Testis (tissue), 3 donors: Measurements from ENCODE around the gene CTRB1. TPM values are rescaled to one million over a fixed set of nuclear protein-coding genes. Genes with fewer than 3 reads are reported as not detected.
"Not testable (repeated sequence)": the region's sequence is repeated elsewhere in the genome, so short reads cannot be mapped to it uniquely, and the experiment has no call there.

Source experiments
- DNase-seq: peaks from one replicate; pipeline ENCODE4 v3.0.0-alpha.2; 2019
- H3K27ac ChIP-seq, 2 donors: fragments of 200-600 bp; sonication (generic); one replicate each; pipeline ENCODE4 v1.5.1; 2019
- H3K27me3 ChIP-seq: fragments of 200-600 bp; sonication (generic); one replicate; pipeline ENCODE4 v1.5.1; 2019
- H3K36me3 ChIP-seq: fragments of 200-600 bp; sonication (generic); one replicate; pipeline ENCODE4 v1.5.1; 2017; ENCODE audit warnings: low read depth; ENCODE audit errors: missing control alignments
- H3K4me1 ChIP-seq: fragments of 200-600 bp; sonication (generic); one replicate; pipeline ENCODE4 v1.5.1; 2019
- H3K4me3 ChIP-seq, 2 donors: fragments of 200-600 bp; sonication (generic); one replicate each; pipeline ENCODE4 v1.5.1; 2017 to 2019
- H3K9me3 ChIP-seq: fragments of 200-600 bp; sonication (generic); one replicate; pipeline ENCODE4 v1.5.1; 2017
- POLR2A ChIP-seq: fragments of 450-650 bp; IDR thresholded peaks from one replicate; pipeline ENCODE4 v1.6.1; 2017; ENCODE audit warnings: antibody characterized with exemption, mild to moderate bottlenecking, moderate library complexity
- WGBS, 2 donors: methylation state at CpG; one replicate each; pipeline ENCODE4 v1.1.5; 2018; 5-methylcytosine and 5-hydroxymethylcytosine counted together
- intact Hi-C: fragments of 100-400 bp; cut with DNase I; formaldehyde crosslinking; loops from one replicate; pipeline ENCODE4 v1.15.1; 2023; ENCODE audit warnings: low total_unique reads
- polyA plus RNA-seq: library from polyadenylated mRNA; stranded (reverse); fragments of 350-450 nt; fragmentation: Illumina TruSeq; extraction: RNeasy Lipid Tissue Mini Kit (QIAGEN cat#74804); gene quantifications from one replicate; pipeline ENCODE4 v1.2.3, GENCODE V29; 2014; ENCODE audit warnings: low read depth, low replicate concordance; ENCODE audit not compliant: insufficient read depth
- total RNA-seq, 2 donors: library from RNA; depleted of rRNA; stranded (reverse); fragments of >200 nt; gene quantifications; one replicate each; pipeline ENCODE4 v1.2.3, GENCODE V29; 2016
- TF ChIP-seq, protein P1 (sequence below), 3 experiments: fragments of 450-650 bp in 2 of 3; fragments of 200-600 bp in 1 of 3; sonication (generic) in 1 of 3; IDR thresholded peaks; one replicate each; pipeline ENCODE4 v1.5.1; 2016 to 2019; ENCODE audit warnings: antibody characterized with exemption in 3 of 3, mild to moderate bottlenecking in 2 of 3, moderate library complexity in 1 of 3

CTRB1 gene
- total and polyA plus RNA-seq, 3 donors from 2014 or later: 1.2 TPM; not detected in 2

DNA sequence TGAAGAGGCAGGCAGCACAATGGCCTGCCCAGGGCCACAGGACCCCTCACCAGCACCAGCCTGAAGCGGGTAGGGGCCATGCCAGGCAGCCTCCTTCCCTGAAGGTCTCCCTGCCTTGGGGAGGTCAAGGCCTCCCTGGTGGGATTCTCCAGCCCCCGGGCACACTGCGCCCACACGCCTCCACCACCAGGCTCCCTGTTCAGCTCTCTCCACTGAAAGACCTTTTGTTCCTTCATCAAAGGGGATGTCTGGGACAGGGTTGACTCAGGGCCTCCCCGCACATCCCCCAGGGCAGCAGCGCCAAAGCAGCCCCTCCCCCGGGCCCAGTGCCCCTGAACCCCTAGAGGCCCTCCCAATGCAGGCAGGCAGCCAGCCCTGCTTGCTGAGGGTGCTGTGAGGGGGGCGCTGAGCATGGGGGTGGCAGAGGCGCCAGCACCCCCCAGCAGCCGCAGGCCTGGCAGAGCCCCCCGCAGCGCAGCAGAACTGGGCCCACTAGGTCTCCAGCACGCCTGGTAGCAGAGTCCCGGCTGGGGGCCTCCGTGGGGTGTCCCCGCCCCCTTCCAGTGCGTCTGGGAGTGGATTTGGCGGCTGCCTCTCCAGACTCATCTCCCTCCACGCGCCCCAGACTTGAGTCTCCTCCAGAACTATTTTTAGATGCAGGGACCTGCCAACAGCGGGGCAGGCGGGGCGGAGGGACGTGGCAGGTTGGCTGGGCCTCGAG lies 19.5 kb downstream of the CTRB1 start:
- intact Hi-C loops: loop anchor here (10.0 kb wide), 1 partner anchor 147 kb away; no protein-coding TSS in a partner anchor
- H3K4me1 ChIP-seq: peaks cover 70% of the 10 kb centered on the region
- no peak overlapping the region for H3K4me3 ChIP-seq
- H3K36me3 ChIP-seq: no peaks in the 10 kb centered on the region
- WGBS, 2 donors: 28 to 60% methylated on average over 1 to 13 of the region's 25 CpGs
- peak overlapping the region; percentile 71 to 79 for H3K27ac ChIP-seq
- H3K27me3 ChIP-seq: no peaks in the 10 kb centered on the region
- peak; percentile 94 for DNase-seq
- TF ChIP-seq POLR2A: no peak
- TF ChIP-seq, protein P1, sequence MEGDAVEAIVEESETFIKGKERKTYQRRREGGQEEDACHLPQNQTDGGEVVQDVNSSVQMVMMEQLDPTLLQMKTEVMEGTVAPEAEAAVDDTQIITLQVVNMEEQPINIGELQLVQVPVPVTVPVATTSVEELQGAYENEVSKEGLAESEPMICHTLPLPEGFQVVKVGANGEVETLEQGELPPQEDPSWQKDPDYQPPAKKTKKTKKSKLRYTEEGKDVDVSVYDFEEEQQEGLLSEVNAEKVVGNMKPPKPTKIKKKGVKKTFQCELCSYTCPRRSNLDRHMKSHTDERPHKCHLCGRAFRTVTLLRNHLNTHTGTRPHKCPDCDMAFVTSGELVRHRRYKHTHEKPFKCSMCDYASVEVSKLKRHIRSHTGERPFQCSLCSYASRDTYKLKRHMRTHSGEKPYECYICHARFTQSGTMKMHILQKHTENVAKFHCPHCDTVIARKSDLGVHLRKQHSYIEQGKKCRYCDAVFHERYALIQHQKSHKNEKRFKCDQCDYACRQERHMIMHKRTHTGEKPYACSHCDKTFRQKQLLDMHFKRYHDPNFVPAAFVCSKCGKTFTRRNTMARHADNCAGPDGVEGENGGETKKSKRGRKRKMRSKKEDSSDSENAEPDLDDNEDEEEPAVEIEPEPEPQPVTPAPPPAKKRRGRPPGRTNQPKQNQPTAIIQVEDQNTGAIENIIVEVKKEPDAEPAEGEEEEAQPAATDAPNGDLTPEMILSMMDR (IDR thresholded peaks at IDR 0.05): peak in 1 of 3 experiments; percentile 11
- H3K9me3 ChIP-seq: no peaks in the 10 kb centered on the region

DNA sequence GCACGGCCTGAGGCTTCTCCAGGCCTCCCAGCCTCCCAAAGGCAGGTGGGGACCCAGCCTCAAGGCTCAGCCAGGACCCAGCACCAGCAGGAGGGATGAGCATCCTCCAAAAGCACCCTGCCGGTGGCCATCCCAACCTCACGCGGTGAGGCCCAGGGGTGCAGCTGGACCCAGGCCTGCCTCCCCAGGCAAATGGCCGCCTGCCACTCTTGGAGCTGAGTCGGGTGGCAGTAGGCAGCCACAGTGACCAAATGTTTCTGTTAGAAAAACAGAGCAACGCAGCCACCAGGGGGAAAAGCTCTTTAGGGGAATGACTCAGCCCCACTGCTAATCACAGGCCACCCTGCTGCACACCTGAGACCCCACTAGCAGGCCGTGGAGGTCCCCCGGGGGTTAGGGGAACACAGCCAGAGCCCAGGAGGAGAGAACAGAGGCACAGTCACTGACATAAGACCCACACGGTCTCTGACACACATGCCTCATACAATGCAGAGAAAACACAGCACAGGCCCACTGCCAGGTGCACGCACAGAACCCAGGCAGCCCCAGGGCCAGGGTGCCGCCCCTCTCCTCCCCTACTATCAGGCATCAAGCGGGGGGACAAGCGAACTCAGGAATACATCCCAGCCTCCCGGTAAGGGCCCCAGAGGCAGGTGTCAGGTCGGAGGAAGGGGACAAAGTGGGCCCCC lies 20.2 kb downstream of the CTRB1 start:
- intact Hi-C loops: loop anchor here (10.0 kb wide), 1 partner anchor 146 kb away; no protein-coding TSS in a partner anchor
- DNase-seq: no peak
- no peaks in the 10 kb centered on the region for H3K36me3 ChIP-seq

DNA sequence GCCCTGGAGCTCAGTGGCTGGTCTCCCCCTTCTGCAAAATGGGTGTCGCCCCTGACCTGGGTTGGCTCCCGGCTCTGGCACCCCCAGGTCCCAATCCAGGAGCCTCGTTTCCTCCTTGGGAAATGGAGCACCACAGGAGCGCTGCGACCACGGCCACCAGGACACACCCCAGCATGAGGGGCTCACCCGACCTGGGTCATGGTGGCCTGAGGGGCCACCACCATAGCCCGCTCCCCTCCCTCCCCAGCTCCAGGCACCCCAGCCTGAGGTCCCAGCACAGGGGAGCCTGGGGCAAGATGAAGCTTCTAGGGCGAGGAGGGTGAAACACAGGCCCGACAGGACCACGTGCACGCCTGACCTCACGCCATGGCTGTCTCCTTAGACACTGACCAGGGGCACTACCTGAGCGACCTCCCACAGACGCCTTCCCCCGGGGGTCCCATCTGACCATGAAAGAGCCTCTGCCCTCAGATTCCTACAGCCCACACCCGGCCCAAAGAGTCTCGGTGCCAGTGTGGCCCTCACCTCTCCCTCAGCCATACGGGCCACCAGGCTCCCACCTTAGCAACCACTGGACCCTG lies 20.8 kb downstream of the CTRB1 start:
- 62 to 75% methylated on average over 6 to 18 of the region's 19 CpGs for WGBS, 2 donors
- Histone ChIP-seq H3K9me3 (no peaks in the 10 kb centered on the region), H3K27ac (peak overlapping the region; percentile 71 to 79), H3K4me3 (no peak overlapping the region), H3K27me3 (no peaks in the 10 kb centered on the region), H3K36me3 (no peaks in the 10 kb centered on the region), H3K4me1 (peaks cover 72% of the 10 kb centered on the region)
- TF ChIP-seq POLR2A: no peak
- no peak for DNase-seq
- intact Hi-C loops: loop anchor here (10.0 kb wide), 1 partner anchor 145 kb away; no protein-coding TSS in a partner anchor

More for the DNA sequence above, 20.2 kb downstream of the CTRB1 start:
- Histone ChIP-seq H3K4me1 (peaks cover 71% of the 10 kb centered on the region), H3K4me3 (no peak overlapping the region), H3K27me3 (no peaks in the 10 kb centered on the region), H3K27ac (peak overlapping the region; percentile 71 to 79), H3K9me3 (no peaks in the 10 kb centered on the region)
- WGBS, 2 donors: 24 to 34% methylated on average over 3 to 16 of the region's 16 CpGs
- no peak for TF ChIP-seq POLR2A
- TF ChIP-seq, protein P1 (IDR thresholded peaks at IDR 0.05): peak in 1 of 3 experiments; percentile 19

DNA sequence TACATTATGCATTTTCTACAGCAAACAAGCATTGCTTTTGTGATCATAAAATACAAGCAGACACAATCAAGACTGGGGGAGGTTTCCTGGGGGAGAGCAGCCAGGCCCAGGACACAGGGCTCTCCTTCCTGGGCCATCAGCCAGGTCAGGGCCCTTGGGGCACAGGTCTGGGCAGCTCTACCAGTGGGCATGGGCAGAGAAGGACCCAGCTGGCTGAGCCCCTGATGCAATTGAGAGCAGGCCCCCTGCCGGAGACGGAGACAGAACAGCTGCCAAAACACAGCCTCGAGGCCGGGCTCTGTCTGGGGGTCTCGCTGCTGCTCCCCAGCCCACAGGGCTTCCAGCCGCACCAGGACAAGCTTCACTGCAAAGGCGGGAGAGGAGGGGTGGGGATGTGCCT lies 21.8 kb downstream of the CTRB1 start:
- peak; percentile 66 for DNase-seq
- Histone ChIP-seq H3K4me1 (peaks cover 73% of the 10 kb centered on the region), H3K27ac (peak overlapping the region in 1 of 2 donors; percentile 79)
- H3K36me3 ChIP-seq, H3K27me3 ChIP-seq, intact Hi-C loops, H3K4me3 ChIP-seq, H3K9me3 ChIP-seq: not testable (repeated sequence)
- WGBS, 2 donors: 66 to 70% methylated on average over 3 to 7 of the region's 7 CpGs

DNA sequence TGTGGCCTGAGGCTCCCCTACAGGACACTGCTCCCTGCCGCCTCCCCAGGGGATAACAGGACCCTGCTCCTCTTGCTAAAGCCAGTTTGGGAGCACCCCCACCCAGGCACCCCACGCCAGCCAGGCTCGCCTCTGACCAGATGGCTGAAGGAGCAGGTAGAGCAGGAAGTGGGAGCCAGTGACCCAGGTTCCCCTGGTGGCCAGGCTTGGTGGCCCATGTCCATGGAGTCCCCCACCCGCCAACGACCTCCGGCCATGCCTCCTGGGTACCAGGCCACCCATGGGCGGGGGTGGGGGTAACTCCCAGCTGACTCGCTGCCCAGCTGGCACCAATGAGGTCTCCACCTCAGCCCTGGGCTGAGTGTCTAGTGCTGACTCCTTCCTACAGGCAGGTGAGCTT lies 22.6 kb downstream of the CTRB1 start:
- H3K36me3 ChIP-seq: no peaks in the 10 kb centered on the region
- intact Hi-C loops: no loop called here
- DNase-seq: no peak
- H3K4me3 ChIP-seq: no peak overlapping the region
- WGBS, 2 donors: 75 to 94% methylated on average over 2 to 3 of the region's 8 CpGs
- H3K27me3 ChIP-seq: no peaks in the 10 kb centered on the region
- no peaks in the 10 kb centered on the region for H3K9me3 ChIP-seq
- peaks cover 81% of the 10 kb centered on the region for H3K4me1 ChIP-seq
- H3K27ac ChIP-seq: peak overlapping the region in 1 of 2 donors; percentile 46
- TF ChIP-seq POLR2A: no peak
- TF ChIP-seq, protein P1 (IDR thresholded peaks at IDR 0.05): no peak
